WTC11 (cell line): ENCODE measurements around the gene EGLN2. TPM values are rescaled to one million over a fixed set of nuclear protein-coding genes. Genes with fewer than 3 reads are reported as not detected.

Experiments used
- ATAC-seq: fragments of 200-7000 bp; cut with Tn5 transposase; 2 replicates; pipeline ENCODE4 v1.10.0; 2021; ENCODE audit warnings: mild to moderate bottlenecking, moderate library complexity
- CTCF ChIA-PET: fragments of 300-600 bp; sonication (Branson Sonifier 250); formaldehyde crosslinking; loops from one replicate; lab custom pipeline; 2021; ENCODE audit warnings: antibody characterized with exemption; lab: Charles Lee
- POLR2A ChIA-PET: fragments of 350-600 bp; sonication (Branson Sonifier 250); formaldehyde crosslinking; loops from one replicate; lab custom pipeline; 2021; ENCODE audit warnings: antibody characterized with exemption; lab: Charles Lee
- DNase-seq: peaks from one replicate; pipeline ENCODE4 v3.0.0; 2021; ENCODE audit warnings: low spot score
- H3K27ac Mint-ChIP-seq: 2 replicates; pipeline ENCODE4 v1.8.0; 2021; ENCODE audit warnings: mixed read lengths
- H3K27me3 Mint-ChIP-seq: 2 replicates; pipeline ENCODE4 v1.8.0; 2021; ENCODE audit warnings: low read depth, mild to moderate bottlenecking, moderate library complexity, mixed read lengths
- H3K36me3 Mint-ChIP-seq: 2 replicates; pipeline ENCODE4 v1.8.0; 2021; ENCODE audit warnings: mixed read lengths
- H3K4me1 Mint-ChIP-seq: 2 replicates; pipeline ENCODE4 v1.8.0; 2022; ENCODE audit warnings: mixed read lengths
- H3K4me3 Mint-ChIP-seq: 2 replicates; pipeline ENCODE4 v1.8.0; 2021; ENCODE audit warnings: mild to moderate bottlenecking, moderate library complexity, mixed read lengths
- H3K9me3 Mint-ChIP-seq: 2 replicates; pipeline ENCODE4 v1.8.0; 2021; ENCODE audit warnings: mixed read lengths
- ATF1 ChIP-seq: sonication (generic); formaldehyde crosslinking; IDR thresholded peaks from 2 replicates; pipeline ENCODE4 v1.8.1; 2023; ENCODE audit warnings: mild to moderate bottlenecking, moderate library complexity, missing genetic modification reagents
- CREM ChIP-seq: sonication (generic); formaldehyde crosslinking; IDR thresholded peaks from 2 replicates; pipeline ENCODE4 v1.8.1; 2022; ENCODE audit warnings: mild to moderate bottlenecking, missing genetic modification reagents, moderate library complexity
- ELF4 ChIP-seq: sonication (generic); formaldehyde crosslinking; IDR thresholded peaks from 2 replicates; pipeline ENCODE4 v1.8.1; 2022; ENCODE audit warnings: low read depth, mild to moderate bottlenecking, moderate library complexity, missing genetic modification reagents
- ESRRA ChIP-seq: sonication (generic); formaldehyde crosslinking; IDR thresholded peaks from 2 replicates; pipeline ENCODE4 v1.8.1; 2022; ENCODE audit warnings: mild to moderate bottlenecking, missing genetic modification reagents, borderline replicate concordance
- FOXK1 ChIP-seq: sonication (generic); formaldehyde crosslinking; IDR thresholded peaks from 2 replicates; pipeline ENCODE4 v1.8.0; 2022; ENCODE audit warnings: mild to moderate bottlenecking, moderate library complexity, missing genetic modification reagents
- GABPB1 ChIP-seq: sonication (generic); formaldehyde crosslinking; IDR thresholded peaks from 2 replicates; pipeline ENCODE4 v1.8.1; 2023; ENCODE audit warnings: mild to moderate bottlenecking, missing genetic modification reagents
- GRHL2 ChIP-seq: fragments of 250-450 bp; sonication (Bioruptor Pico); IDR thresholded peaks from 2 replicates; pipeline ENCODE4 v1.8.0; 2022; ENCODE audit warnings: mild to moderate bottlenecking, moderate library complexity; ENCODE audit not compliant: insufficient replicate concordance, severe bottlenecking
- MXD4 ChIP-seq: fragments of 250-450 bp; sonication (Bioruptor Pico); IDR thresholded peaks from 2 replicates; pipeline ENCODE4 v1.8.0; 2021; ENCODE audit warnings: mild to moderate bottlenecking, moderate library complexity, borderline replicate concordance
- NR3C1 ChIP-seq: sonication (generic); formaldehyde crosslinking; conservative IDR thresholded peaks from 2 replicates; pipeline ENCODE4 v1.8.1; 2023; ENCODE audit warnings: low read depth, mild to moderate bottlenecking, missing genetic modification reagents
- RELA ChIP-seq: sonication (generic); formaldehyde crosslinking; IDR thresholded peaks from 2 replicates; pipeline ENCODE4 v1.8.1; 2022; ENCODE audit warnings: missing genetic modification reagents, mild to moderate bottlenecking, borderline replicate concordance
- SMAD4 ChIP-seq: sonication (generic); formaldehyde crosslinking; IDR thresholded peaks from 2 replicates; pipeline ENCODE4 v1.8.0; 2022; ENCODE audit warnings: mild to moderate bottlenecking, missing genetic modification reagents
- TCF7 ChIP-seq: sonication (generic); formaldehyde crosslinking; IDR thresholded peaks from 2 replicates; pipeline ENCODE4 v1.8.0; 2022; ENCODE audit warnings: mild to moderate bottlenecking, low read depth, missing genetic modification reagents, moderate library complexity
- ZBTB21 ChIP-seq: sonication (generic); formaldehyde crosslinking; IDR thresholded peaks from 2 replicates; pipeline ENCODE4 v1.8.1; 2023; ENCODE audit warnings: mild to moderate bottlenecking, missing genetic modification reagents, borderline replicate concordance
- ZNF121 ChIP-seq: sonication (generic); formaldehyde crosslinking; IDR thresholded peaks from 2 replicates; pipeline ENCODE4 v1.8.0; 2023; ENCODE audit warnings: missing genetic modification reagents
- ZNF317 ChIP-seq: sonication (generic); formaldehyde crosslinking; IDR thresholded peaks from 2 replicates; pipeline ENCODE4 v1.8.1; 2023; ENCODE audit warnings: low read depth, mild to moderate bottlenecking, moderate library complexity, missing genetic modification reagents, borderline replicate concordance
- ZNF416 ChIP-seq: fragments of 250-450 bp; sonication (Bioruptor Pico); IDR thresholded peaks from 2 replicates; pipeline ENCODE4 v1.9.0; 2021; ENCODE audit warnings: mild to moderate bottlenecking, inconsistent platforms
- total RNA-seq: library from RNA; stranded (reverse); gene quantifications from 3 replicates; pipeline ENCODE4 v1.2.3, GENCODE V29; 2021
- TF ChIP-seq, protein P1 (sequence below): fragments of 250-450 bp; sonication (Bioruptor Pico); IDR thresholded peaks from 2 replicates; pipeline ENCODE4 v1.9.0; 2021; ENCODE audit warnings: mild to moderate bottlenecking
- TF ChIP-seq, protein P2 (sequence below): sonication (generic); formaldehyde crosslinking; IDR thresholded peaks from 2 replicates; pipeline ENCODE4 v1.8.1; 2022; ENCODE audit warnings: mild to moderate bottlenecking, moderate library complexity, missing genetic modification reagents
- TF ChIP-seq, protein P3 (sequence below): sonication (generic); formaldehyde crosslinking; IDR thresholded peaks from 2 replicates; pipeline ENCODE4 v1.8.1; 2023; ENCODE audit warnings: mild to moderate bottlenecking, missing genetic modification reagents, borderline replicate concordance
- TF ChIP-seq, protein P4 (sequence below): sonication (generic); formaldehyde crosslinking; IDR thresholded peaks from 2 replicates; pipeline ENCODE4 v1.8.0; 2022; ENCODE audit warnings: mild to moderate bottlenecking, missing genetic modification reagents
- TF ChIP-seq, protein P5 (sequence below): fragments of 250-450 bp; sonication (Bioruptor Pico); IDR thresholded peaks from 2 replicates; pipeline ENCODE4 v1.9.0; 2021; ENCODE audit warnings: mild to moderate bottlenecking, borderline replicate concordance

EGLN2 gene
- total RNA-seq, 1 experiment from 2014 or later = 102 TPM

DNA sequence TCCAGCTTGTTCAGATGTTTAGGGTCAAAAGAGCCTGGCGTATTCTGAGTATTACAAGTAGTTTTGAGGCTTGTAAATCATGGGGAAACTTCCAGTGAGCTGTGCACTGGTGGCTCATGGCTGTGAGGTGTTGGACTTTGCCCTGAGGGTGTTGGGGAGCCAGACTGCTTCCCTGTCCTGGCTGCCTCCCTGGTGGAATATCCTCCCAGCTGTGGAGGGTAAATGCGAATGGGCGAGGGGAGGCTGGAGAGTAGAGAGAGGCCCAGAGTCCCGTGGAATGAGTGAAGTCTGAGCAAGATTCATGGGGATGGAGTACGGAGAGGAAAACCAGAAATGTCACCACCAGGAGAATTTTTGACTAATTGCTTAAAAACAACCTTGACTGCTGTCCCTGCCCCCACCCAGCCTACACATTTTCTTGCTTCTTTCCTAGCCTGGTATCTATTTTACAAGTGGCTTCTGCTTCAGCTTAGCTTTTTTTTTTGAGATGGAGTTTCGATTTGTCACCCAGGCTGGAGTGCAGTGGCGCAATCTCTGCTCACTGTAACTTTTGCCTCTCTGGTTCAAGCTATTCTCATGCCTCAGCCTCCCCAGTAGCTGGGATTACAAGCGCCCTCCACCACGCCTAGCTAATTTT lies 44.3 kb upstream of the EGLN2 start:
- ChIA-PET POLR2A (interaction anchor here (0.5 to 1.0 kb wide), 3 partner anchors 19 to 169 kb away, joined by 3 to 6 read pairs (median 5); partner anchors contain the start of gene RAB4B), CTCF (interaction anchor here (1.2 to 1.8 kb wide), 4 partner anchors 10 to 64 kb away, joined by 4 to 8 read pairs (median 6); partner anchors contain the start of gene EGLN2)
- ATAC-seq (no peak), DNase-seq (no peak)
- TF ChIP-seq GRHL2 (no peak), ZNF121 (CRISPR knock-in tag) (no peak), ZBTB21 (CRISPR knock-in tag) (no peak), MXD4 (CRISPR knock-in tag) (no peak), FOXK1 (no peak), ZNF317 (CRISPR knock-in tag) (no peak), CREM (CRISPR knock-in tag) (no peak), ELF4 (no peak)
- TF ChIP-seq, protein P1, sequence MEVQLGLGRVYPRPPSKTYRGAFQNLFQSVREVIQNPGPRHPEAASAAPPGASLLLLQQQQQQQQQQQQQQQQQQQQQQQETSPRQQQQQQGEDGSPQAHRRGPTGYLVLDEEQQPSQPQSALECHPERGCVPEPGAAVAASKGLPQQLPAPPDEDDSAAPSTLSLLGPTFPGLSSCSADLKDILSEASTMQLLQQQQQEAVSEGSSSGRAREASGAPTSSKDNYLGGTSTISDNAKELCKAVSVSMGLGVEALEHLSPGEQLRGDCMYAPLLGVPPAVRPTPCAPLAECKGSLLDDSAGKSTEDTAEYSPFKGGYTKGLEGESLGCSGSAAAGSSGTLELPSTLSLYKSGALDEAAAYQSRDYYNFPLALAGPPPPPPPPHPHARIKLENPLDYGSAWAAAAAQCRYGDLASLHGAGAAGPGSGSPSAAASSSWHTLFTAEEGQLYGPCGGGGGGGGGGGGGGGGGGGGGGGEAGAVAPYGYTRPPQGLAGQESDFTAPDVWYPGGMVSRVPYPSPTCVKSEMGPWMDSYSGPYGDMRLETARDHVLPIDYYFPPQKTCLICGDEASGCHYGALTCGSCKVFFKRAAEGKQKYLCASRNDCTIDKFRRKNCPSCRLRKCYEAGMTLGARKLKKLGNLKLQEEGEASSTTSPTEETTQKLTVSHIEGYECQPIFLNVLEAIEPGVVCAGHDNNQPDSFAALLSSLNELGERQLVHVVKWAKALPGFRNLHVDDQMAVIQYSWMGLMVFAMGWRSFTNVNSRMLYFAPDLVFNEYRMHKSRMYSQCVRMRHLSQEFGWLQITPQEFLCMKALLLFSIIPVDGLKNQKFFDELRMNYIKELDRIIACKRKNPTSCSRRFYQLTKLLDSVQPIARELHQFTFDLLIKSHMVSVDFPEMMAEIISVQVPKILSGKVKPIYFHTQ = no peak
- TF ChIP-seq, protein P2, sequence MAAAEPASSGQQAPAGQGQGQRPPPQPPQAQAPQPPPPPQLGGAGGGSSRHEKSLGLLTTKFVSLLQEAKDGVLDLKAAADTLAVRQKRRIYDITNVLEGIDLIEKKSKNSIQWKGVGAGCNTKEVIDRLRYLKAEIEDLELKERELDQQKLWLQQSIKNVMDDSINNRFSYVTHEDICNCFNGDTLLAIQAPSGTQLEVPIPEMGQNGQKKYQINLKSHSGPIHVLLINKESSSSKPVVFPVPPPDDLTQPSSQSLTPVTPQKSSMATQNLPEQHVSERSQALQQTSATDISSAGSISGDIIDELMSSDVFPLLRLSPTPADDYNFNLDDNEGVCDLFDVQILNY (CRISPR knock-in tag) = no peak
- TF ChIP-seq, protein P3, sequence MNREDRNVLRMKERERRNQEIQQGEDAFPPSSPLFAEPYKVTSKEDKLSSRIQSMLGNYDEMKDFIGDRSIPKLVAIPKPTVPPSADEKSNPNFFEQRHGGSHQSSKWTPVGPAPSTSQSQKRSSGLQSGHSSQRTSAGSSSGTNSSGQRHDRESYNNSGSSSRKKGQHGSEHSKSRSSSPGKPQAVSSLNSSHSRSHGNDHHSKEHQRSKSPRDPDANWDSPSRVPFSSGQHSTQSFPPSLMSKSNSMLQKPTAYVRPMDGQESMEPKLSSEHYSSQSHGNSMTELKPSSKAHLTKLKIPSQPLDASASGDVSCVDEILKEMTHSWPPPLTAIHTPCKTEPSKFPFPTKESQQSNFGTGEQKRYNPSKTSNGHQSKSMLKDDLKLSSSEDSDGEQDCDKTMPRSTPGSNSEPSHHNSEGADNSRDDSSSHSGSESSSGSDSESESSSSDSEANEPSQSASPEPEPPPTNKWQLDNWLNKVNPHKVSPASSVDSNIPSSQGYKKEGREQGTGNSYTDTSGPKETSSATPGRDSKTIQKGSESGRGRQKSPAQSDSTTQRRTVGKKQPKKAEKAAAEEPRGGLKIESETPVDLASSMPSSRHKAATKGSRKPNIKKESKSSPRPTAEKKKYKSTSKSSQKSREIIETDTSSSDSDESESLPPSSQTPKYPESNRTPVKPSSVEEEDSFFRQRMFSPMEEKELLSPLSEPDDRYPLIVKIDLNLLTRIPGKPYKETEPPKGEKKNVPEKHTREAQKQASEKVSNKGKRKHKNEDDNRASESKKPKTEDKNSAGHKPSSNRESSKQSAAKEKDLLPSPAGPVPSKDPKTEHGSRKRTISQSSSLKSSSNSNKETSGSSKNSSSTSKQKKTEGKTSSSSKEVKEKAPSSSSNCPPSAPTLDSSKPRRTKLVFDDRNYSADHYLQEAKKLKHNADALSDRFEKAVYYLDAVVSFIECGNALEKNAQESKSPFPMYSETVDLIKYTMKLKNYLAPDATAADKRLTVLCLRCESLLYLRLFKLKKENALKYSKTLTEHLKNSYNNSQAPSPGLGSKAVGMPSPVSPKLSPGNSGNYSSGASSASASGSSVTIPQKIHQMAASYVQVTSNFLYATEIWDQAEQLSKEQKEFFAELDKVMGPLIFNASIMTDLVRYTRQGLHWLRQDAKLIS (CRISPR knock-in tag) = no peak
- H3K9me3 Mint-ChIP-seq = no peaks in the 10 kb centered on the region
- peak overlapping the region; percentile 76 for H3K27ac Mint-ChIP-seq
- peaks cover 34% of the 10 kb centered on the region for H3K4me1 Mint-ChIP-seq
- peaks cover 67% of the 10 kb centered on the region for H3K36me3 Mint-ChIP-seq
- no peaks in the 10 kb centered on the region for H3K27me3 Mint-ChIP-seq
- H3K4me3 Mint-ChIP-seq = peak overlapping the region; percentile 48

DNA sequence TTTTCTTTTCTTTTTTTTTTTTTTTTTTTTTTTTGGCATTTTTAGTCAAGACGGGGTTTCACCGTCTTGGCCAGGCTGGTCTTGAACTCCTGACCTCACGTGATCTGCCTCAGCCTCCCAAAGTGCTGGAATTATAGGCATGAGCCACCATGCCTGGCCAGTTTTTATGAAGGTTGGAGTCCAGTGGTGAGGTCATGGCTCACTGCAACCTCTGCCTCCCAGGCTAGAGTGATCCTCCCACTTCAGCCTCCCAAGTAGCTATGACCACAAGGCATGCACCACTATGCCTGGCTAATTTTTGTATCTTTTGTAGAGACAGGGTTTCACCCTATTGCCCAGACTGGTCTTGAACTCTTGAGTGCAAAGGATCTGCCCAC lies 43.8 kb upstream of the EGLN2 start:
- Mint-ChIP-seq H3K36me3 (peaks cover 71% of the 10 kb centered on the region), H3K4me1 (peaks cover 29% of the 10 kb centered on the region)
- TF ChIP-seq SMAD4 (CRISPR knock-in tag) (no peak), TCF7 (CRISPR knock-in tag) (no peak), RELA (CRISPR knock-in tag) (no peak), NR3C1 (CRISPR knock-in tag) (no peak), GABPB1 (no peak), ESRRA (no peak), ATF1 (no peak), ZNF416 (CRISPR knock-in tag) (no peak)
- TF ChIP-seq, protein P4, sequence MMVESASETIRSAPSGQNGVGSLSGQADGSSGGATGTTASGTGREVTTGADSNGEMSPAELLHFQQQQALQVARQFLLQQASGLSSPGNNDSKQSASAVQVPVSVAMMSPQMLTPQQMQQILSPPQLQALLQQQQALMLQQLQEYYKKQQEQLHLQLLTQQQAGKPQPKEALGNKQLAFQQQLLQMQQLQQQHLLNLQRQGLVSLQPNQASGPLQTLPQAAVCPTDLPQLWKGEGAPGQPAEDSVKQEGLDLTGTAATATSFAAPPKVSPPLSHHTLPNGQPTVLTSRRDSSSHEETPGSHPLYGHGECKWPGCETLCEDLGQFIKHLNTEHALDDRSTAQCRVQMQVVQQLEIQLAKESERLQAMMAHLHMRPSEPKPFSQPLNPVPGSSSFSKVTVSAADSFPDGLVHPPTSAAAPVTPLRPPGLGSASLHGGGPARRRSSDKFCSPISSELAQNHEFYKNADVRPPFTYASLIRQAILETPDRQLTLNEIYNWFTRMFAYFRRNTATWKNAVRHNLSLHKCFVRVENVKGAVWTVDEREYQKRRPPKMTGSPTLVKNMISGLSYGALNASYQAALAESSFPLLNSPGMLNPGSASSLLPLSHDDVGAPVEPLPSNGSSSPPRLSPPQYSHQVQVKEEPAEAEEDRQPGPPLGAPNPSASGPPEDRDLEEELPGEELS (CRISPR knock-in tag) = no peak
- TF ChIP-seq, protein P5, sequence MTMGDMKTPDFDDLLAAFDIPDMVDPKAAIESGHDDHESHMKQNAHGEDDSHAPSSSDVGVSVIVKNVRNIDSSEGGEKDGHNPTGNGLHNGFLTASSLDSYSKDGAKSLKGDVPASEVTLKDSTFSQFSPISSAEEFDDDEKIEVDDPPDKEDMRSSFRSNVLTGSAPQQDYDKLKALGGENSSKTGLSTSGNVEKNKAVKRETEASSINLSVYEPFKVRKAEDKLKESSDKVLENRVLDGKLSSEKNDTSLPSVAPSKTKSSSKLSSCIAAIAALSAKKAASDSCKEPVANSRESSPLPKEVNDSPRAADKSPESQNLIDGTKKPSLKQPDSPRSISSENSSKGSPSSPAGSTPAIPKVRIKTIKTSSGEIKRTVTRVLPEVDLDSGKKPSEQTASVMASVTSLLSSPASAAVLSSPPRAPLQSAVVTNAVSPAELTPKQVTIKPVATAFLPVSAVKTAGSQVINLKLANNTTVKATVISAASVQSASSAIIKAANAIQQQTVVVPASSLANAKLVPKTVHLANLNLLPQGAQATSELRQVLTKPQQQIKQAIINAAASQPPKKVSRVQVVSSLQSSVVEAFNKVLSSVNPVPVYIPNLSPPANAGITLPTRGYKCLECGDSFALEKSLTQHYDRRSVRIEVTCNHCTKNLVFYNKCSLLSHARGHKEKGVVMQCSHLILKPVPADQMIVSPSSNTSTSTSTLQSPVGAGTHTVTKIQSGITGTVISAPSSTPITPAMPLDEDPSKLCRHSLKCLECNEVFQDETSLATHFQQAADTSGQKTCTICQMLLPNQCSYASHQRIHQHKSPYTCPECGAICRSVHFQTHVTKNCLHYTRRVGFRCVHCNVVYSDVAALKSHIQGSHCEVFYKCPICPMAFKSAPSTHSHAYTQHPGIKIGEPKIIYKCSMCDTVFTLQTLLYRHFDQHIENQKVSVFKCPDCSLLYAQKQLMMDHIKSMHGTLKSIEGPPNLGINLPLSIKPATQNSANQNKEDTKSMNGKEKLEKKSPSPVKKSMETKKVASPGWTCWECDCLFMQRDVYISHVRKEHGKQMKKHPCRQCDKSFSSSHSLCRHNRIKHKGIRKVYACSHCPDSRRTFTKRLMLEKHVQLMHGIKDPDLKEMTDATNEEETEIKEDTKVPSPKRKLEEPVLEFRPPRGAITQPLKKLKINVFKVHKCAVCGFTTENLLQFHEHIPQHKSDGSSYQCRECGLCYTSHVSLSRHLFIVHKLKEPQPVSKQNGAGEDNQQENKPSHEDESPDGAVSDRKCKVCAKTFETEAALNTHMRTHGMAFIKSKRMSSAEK (CRISPR knock-in tag) = no peak
- TF ChIP-seq, all 79 proteins: peak for 0
- Mint-ChIP-seq H3K4me3 (no peak overlapping the region), H3K9me3 (no peaks in the 10 kb centered on the region), H3K27ac (no peak overlapping the region), H3K27me3 (no peaks in the 10 kb centered on the region)
- POLR2A ChIA-PET = interaction anchor here (0.5 to 1.0 kb wide), 2 partner anchors 18 to 23 kb away, joined by 3 to 5 read pairs; partner anchors contain the start of gene RAB4B
- no peak for DNase-seq
- ATAC-seq = no peak
- CTCF ChIA-PET = interaction anchor here (1.2 to 1.8 kb wide), 5 partner anchors 11 to 63 kb away, joined by 4 to 8 read pairs (median 6); partner anchors contain the start of gene EGLN2
